K562 (cell line): ENCODE results near the gene RFX3. TPM values are rescaled to one million over a fixed set of nuclear protein-coding genes. Genes with fewer than 3 reads are reported as not detected.

Experiments
- CEBPG ChIP-seq, 3 experiments: fragments of 200-800 bp in 1 of 3; sonication (Bioruptor generic) in 1 of 3; sonication (generic) in 1 of 3; formaldehyde crosslinking in 1 of 3; IDR thresholded peaks in 2 of 3; conservative IDR thresholded peaks in 1 of 3; 2 replicates each; pipeline versions ENCODE4 v1.6.1 to v1.8.0; 2016 to 2022; ENCODE audit warnings: missing compliant biosample characterization in 2 of 3, missing genetic modification characterization in 2 of 3, mild to moderate bottlenecking in 1 of 3, missing genetic modification reagents in 1 of 3
- ELF1 ChIP-seq: fragments of 200-800 bp; sonication (Bioruptor generic); IDR thresholded peaks from 2 replicates; pipeline ENCODE4 v1.6.1; 2016; ENCODE audit warnings: missing genetic modification characterization, missing compliant biosample characterization
- FOXJ3 ChIP-seq: sonication (generic); formaldehyde crosslinking; IDR thresholded peaks from 2 replicates; pipeline ENCODE4 v1.4.0; 2020; ENCODE audit warnings: mild to moderate bottlenecking, missing genetic modification reagents
- FOXK2 ChIP-seq, 2 experiments: fragments of 450-650 bp; IDR thresholded peaks in 1 of 2; conservative IDR thresholded peaks in 1 of 2; 2 replicates each; pipeline ENCODE4 v1.6.1; 2016; ENCODE audit warnings: low read depth in 2 of 2, mild to moderate bottlenecking in 1 of 2
- HNRNPH1 ChIP-seq: fragments of 200-400 bp; formaldehyde crosslinking; optimal IDR thresholded peaks from 2 replicates; pipeline ENCODE3; 2017; ENCODE audit warnings: low read depth, mild to moderate bottlenecking, low read length, moderate library complexity
- NFE2L1 ChIP-seq: fragments of 450-650 bp; IDR thresholded peaks from 2 replicates; pipeline ENCODE4 v1.6.1; 2016; ENCODE audit warnings: missing genetic modification characterization, low read depth, mild to moderate bottlenecking, missing compliant biosample characterization, moderate library complexity, borderline replicate concordance
- PCBP1 ChIP-seq: fragments of 200-400 bp; formaldehyde crosslinking; IDR thresholded peaks from 2 replicates; pipeline ENCODE4 v1.6.1; 2018; ENCODE audit warnings: mild to moderate bottlenecking, low read depth, low read length; ENCODE audit not compliant: poor library complexity, severe bottlenecking
- ZMIZ1 ChIP-seq, 2 experiments: fragments of 150-350 bp in 1 of 2; IDR thresholded peaks; 2 replicates each; pipeline ENCODE4 v1.6.1; 2012 to 2016; ENCODE audit warnings: low read depth in 2 of 2, low read length in 2 of 2, mild to moderate bottlenecking in 1 of 2, moderate library complexity in 1 of 2
- ZNF511 ChIP-seq: sonication (generic); formaldehyde crosslinking; IDR thresholded peaks from 2 replicates; pipeline ENCODE4 v1.8.0; 2022; ENCODE audit warnings: mild to moderate bottlenecking, missing genetic modification reagents
- polyA plus RNA-seq, 8 experiments: library from polyadenylated mRNA; depleted of rRNA in 4 of 8; stranded (reverse) in 5 of 8; unstranded in 3 of 8; fragments of >200 nt; fragmentation: Nextera tagmentation in 2 of 8; fragmentation: Illumina TruSeq in 1 of 8; extraction: Ambion mirVana in 2 of 8; extraction: Trizol in 1 of 8; gene quantifications; 2 replicates each; pipeline versions ENCODE4 v1.2.1 to v1.2.3, GENCODE V29; 2011 to 2014; ENCODE audit warnings: inconsistent platforms in 1 of 8, missing spikeins in 1 of 8
- total RNA-seq, 7 experiments: library from RNA; depleted of rRNA in 6 of 7; stranded (reverse); fragments of >200 nt in 6 of 7; fragmentation: Illumina TruSeq in 2 of 7; extraction: Trizol in 2 of 7; gene quantifications; 2 replicates each; pipeline versions ENCODE4 v1.2.1 to v1.2.3, GENCODE V29; 2011 to 2021; ENCODE audit warnings: low replicate concordance in 1 of 7
- TF ChIP-seq, protein P1 (sequence below): fragments of 250-450 bp; sonication (Bioruptor Pico); IDR thresholded peaks from 2 replicates; pipeline ENCODE4 v1.6.1; 2021; ENCODE audit warnings: mild to moderate bottlenecking
- TF ChIP-seq, protein P2 (sequence below): fragments of 450-650 bp; IDR thresholded peaks from 2 replicates; pipeline ENCODE4 v1.6.1; 2017; ENCODE audit warnings: antibody characterized with exemption

The RFX3 gene
- total and polyA plus RNA-seq, 9 of the 15 experiments (the other 6 are each of a cell fraction or from before 2014, with no cell fraction given), result 0.86 to 4.9 (median 2.0) TPM

GRCh38 chr9:3261484-3261883 is 264.3 kb downstream of the RFX3 start (continued):
- TF ChIP-seq, protein P1, sequence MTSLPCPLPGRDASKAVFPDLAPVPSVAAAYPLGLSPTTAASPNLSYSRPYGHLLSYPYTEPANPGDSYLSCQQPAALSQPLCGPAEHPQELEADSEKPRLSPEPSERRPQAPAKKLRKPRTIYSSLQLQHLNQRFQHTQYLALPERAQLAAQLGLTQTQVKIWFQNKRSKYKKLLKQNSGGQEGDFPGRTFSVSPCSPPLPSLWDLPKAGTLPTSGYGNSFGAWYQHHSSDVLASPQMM, result no peak
- no peak for TF ChIP-seq FOXJ3 (CRISPR knock-in tag)
- peak; percentile 37; the same call in 1 of the 2 replicates for TF ChIP-seq NFE2L1 (tag)
- no peak for TF ChIP-seq PCBP1
- TF ChIP-seq CEBPG (CRISPR knock-in tag; IDR thresholded peaks at IDR 0.05), result no peak
- TF ChIP-seq CEBPG (tag; conservative IDR thresholded peaks at IDR 0.05 in 1 of 2, IDR thresholded peaks at IDR 0.05 in 1 of 2), result no peak
- TF ChIP-seq HNRNPH1, result no peak
- TF ChIP-seq ZMIZ1 (IDR thresholded peaks at IDR 0.05; ENCODE audit: low read depth in 2 of 2, low read length in 2 of 2), result no peak
- TF ChIP-seq ELF1 (tag), result no peak
- TF ChIP-seq, protein P2, sequence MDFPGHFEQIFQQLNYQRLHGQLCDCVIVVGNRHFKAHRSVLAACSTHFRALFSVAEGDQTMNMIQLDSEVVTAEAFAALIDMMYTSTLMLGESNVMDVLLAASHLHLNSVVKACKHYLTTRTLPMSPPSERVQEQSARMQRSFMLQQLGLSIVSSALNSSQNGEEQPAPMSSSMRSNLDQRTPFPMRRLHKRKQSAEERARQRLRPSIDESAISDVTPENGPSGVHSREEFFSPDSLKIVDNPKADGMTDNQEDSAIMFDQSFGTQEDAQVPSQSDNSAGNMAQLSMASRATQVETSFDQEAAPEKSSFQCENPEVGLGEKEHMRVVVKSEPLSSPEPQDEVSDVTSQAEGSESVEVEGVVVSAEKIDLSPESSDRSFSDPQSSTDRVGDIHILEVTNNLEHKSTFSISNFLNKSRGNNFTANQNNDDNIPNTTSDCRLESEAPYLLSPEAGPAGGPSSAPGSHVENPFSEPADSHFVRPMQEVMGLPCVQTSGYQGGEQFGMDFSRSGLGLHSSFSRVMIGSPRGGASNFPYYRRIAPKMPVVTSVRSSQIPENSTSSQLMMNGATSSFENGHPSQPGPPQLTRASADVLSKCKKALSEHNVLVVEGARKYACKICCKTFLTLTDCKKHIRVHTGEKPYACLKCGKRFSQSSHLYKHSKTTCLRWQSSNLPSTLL, result no peak
- no peak for TF ChIP-seq ZNF511 (CRISPR knock-in tag)
- no peak for TF ChIP-seq FOXK2 (conservative IDR thresholded peaks at IDR 0.05 in 1 of 2, IDR thresholded peaks at IDR 0.05 in 1 of 2; ENCODE audit: low read depth in 2 of 2)
